ENCODE measurements around the gene MTARC2. TPM values are rescaled to one million over a fixed set of nuclear protein-coding genes. Genes with fewer than 3 reads are reported as not detected.

The MTARC2 gene
- 58.6 TPM for total RNA-seq
- long read RNA-seq, transcript MARC2-202 (8 exons, 2,134 nt): major isoform, 48 of 88 reads
- long read RNA-seq, partial matches to known transcripts: 11 of 88 reads
- long read RNA-seq, other reads (novel, unspliced or antisense): 26 of 88 reads

DNA sequence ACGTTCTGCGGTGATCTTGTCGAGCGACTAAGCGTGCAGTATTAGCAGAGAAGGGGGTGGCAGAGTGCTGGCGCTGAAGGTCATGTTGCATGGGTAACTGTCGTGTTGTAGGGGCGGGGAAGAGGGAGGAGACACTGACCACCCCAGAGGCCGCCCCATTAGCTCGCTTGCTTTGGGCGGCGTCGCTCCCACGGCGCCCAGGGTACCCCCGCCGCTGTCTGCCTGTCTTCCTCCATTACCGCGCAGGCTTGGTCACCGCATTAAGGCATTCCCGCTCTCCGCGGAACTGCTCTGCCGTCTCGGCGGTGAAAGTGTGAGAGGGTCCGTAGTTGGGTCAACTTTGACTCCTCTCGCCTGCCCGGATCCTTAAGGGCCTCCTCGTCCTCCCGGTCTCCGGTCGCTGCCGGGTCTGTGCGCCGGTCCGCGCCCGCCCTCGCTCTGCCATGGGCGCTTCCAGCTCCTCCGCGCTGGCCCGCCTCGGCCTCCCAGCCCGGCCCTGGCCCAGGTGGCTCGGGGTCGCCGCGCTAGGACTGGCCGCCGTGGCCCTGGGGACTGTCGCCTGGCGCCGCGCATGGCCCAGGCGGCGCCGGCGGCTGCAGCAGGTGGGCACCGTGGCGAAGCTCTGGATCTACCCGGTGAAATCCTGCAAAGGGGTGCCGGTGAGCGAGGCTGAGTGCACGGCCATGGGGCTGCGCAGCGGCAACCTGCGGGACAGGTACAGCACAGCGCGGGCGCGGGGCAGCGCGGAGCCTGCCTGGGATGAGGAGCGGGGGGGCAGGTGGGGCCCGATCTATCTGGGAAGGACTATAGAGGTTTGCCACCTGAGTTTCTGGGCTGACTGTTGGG lies at the start of gene MTARC2:
Gene MTARC2, plus strand, starts transcription at position 234 of the 846 bp plus-strand sequence. Its CDS starts 210 bp downstream, at position 444.
- TF ChIP-seq, protein P1, sequence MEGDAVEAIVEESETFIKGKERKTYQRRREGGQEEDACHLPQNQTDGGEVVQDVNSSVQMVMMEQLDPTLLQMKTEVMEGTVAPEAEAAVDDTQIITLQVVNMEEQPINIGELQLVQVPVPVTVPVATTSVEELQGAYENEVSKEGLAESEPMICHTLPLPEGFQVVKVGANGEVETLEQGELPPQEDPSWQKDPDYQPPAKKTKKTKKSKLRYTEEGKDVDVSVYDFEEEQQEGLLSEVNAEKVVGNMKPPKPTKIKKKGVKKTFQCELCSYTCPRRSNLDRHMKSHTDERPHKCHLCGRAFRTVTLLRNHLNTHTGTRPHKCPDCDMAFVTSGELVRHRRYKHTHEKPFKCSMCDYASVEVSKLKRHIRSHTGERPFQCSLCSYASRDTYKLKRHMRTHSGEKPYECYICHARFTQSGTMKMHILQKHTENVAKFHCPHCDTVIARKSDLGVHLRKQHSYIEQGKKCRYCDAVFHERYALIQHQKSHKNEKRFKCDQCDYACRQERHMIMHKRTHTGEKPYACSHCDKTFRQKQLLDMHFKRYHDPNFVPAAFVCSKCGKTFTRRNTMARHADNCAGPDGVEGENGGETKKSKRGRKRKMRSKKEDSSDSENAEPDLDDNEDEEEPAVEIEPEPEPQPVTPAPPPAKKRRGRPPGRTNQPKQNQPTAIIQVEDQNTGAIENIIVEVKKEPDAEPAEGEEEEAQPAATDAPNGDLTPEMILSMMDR (IDR thresholded peaks at IDR 0.05): no peak
- DNase-seq: peak; percentile 90
- H3K27me3 ChIP-seq: no peaks in the 10 kb centered on the region
- peak within 1 kb of the TSS; percentile 73 for H3K4me3 ChIP-seq
- peaks cover 18% of the 10 kb centered on the region for H3K4me1 ChIP-seq
- H3K36me3 ChIP-seq: no peaks in the 10 kb centered on the region
- ATAC-seq: peak; percentile 95
- H3K27ac ChIP-seq: peak within 1 kb of the TSS; percentile 87
- intact Hi-C loops (cut with DNase I): no loop called here
- no peaks in the 10 kb centered on the region for H3K9me3 ChIP-seq

- no peak for ATAC-seq
- TF ChIP-seq, protein P1 (IDR thresholded peaks at IDR 0.05): no peak
- intact Hi-C loops (cut with DNase I): no loop called here
Measured at GRCh38 chr1:220698607-220699016, 49.5 kb upstream of the MTARC2 start.

GRCh38 chr1:220699044-220699443 lies 49.1 kb upstream of the MTARC2 start:
- intact Hi-C loops (cut with DNase I): no loop called here
- no peak overlapping the region for H3K4me3 ChIP-seq
- no peak for DNase-seq
- H3K27me3 ChIP-seq: no peaks in the 10 kb centered on the region
- ATAC-seq: no peak
- no peaks in the 10 kb centered on the region for H3K9me3 ChIP-seq
- TF ChIP-seq, protein P1 (IDR thresholded peaks at IDR 0.05): no peak
- H3K36me3 ChIP-seq: no peaks in the 10 kb centered on the region
- no peak overlapping the region for H3K27ac ChIP-seq
- no peaks in the 10 kb centered on the region for H3K4me1 ChIP-seq

More at GRCh38 chr1:220698607-220699016, 49.5 kb upstream of the MTARC2 start:
- no peaks in the 10 kb centered on the region for H3K36me3 ChIP-seq
- no peaks in the 10 kb centered on the region for H3K9me3 ChIP-seq
- H3K4me3 ChIP-seq: no peak overlapping the region
- DNase-seq: no peak
- H3K27ac ChIP-seq: no peak overlapping the region
- no peaks in the 10 kb centered on the region for H3K27me3 ChIP-seq
- no peaks in the 10 kb centered on the region for H3K4me1 ChIP-seq

DNA sequence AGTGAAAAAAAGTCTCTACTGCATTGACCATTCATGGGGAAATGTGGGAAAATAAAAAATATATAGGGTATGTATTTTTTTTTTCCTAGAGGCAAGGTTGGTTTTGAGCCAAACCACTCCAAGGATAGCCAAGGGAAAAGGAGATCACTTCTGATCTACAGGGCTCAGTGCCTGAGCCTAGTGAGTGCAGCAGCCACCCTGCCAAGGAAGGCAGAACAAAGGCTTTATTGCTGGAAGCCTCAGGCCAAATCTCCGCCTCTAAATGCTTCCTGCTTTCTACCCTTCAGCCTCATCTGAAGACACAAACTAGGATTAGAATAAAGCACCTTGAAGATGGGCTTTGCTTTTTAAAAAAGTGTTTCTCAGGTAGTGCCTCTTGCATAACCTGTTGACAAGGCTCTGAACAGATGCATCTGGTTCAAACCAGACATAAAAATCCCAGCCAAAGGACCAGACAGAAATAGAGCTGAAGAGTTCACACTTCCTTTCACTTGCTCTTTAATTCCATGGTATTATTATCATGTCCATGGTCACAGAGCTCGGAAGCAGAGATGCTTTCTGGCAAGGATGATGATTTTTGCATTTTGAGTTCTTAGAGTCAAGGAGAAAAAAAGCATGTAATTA lies 47.5 kb upstream of the MTARC2 start:
- DNase-seq: no peak

GRCh38 chr1:220701974-220702373 lies 46.1 kb upstream of the MTARC2 start:
- Histone ChIP-seq H3K9me3 (no peaks in the 10 kb centered on the region), H3K27me3 (no peaks in the 10 kb centered on the region), H3K4me1 (no peaks in the 10 kb centered on the region), H3K27ac (no peak overlapping the region), H3K4me3 (no peak overlapping the region), H3K36me3 (no peaks in the 10 kb centered on the region)
- intact Hi-C loops (cut with DNase I): no loop called here
- no peak for DNase-seq
- TF ChIP-seq, protein P1 (IDR thresholded peaks at IDR 0.05): no peak
- ATAC-seq: no peak

More for the DNA sequence above, 47.5 kb upstream of the MTARC2 start:
- ATAC-seq: no peak
- Histone ChIP-seq H3K9me3 (no peaks in the 10 kb centered on the region), H3K4me1 (no peaks in the 10 kb centered on the region), H3K4me3 (no peak overlapping the region), H3K27me3 (no peaks in the 10 kb centered on the region), H3K27ac (no peak overlapping the region), H3K36me3 (no peaks in the 10 kb centered on the region)
- intact Hi-C loops (cut with DNase I): no loop called here
- TF ChIP-seq, protein P1 (IDR thresholded peaks at IDR 0.05): no peak
